ENCODE results near the gene EREG.

Gene EREG

DNA sequence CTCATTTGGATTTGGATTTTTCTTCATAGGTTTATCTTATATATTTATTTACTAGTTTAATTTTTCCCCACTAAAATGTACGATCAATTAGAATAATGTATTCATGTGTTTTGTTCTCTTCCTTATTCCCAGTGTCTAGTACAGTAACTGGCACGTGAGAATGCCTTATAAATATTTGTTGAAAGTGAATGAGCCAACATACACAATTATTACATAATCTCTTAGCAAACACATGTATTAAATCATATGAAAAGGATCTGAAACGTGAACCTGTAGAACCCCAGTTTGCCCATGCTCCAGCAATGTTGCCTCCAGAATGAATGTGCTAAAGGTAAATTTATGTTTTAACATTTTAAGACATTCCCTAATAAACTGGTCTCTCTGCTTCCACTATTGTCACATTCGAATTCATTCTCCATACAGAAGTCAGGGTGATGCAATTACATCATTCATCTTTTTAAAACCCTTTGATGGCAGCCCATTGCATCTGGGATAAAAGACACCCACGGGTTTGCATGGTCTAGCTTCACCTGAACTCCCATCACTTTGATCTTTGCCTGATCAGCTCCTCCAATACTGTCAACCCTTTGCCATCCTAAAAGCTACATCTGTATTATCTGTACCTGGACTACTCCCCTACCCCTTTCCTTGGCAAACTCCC is 49.3 kb downstream of the EREG start:
- Mint-ChIP-seq H3K36me3 (ENCODE audit: low read depth) (no peaks in the 10 kb centered on the region), H3K27ac (no peak overlapping the region), H3K27me3 (peaks cover 8% of the 10 kb centered on the region), H3K4me1 (ENCODE audit: low read depth) (no peaks in the 10 kb centered on the region), H3K4me3 (no peak overlapping the region), H3K9me3 (no peaks in the 10 kb centered on the region)

DNA sequence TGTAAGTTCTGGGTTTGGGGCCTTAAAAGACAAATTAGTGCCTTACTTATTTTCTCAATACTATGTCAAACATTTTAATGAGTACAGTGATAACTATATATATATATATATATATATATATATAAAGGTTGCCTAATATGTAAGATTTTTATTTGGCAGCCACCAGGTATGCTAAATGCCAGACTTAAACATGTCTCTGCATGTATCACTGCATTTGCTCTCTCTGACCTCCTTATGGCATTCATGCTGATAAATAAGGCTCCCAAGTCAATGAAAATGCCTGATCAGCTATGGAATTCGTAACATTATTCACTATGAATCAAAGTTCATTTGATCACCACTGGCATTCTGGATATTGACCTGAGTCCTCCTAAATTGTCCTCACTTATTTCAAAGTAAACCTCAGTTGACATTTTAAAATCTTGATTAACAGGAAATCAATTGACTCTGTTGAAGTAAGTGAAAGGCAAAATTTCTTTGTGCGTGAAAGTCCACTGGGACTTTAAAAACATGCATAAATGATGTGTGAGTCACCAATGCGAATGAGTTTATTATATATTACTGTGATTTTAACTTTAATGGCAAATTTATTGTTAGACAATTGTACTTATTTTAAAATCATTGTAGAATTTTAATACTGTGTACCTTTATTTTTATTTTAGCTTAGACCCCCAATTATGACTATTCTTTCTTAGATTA is 50.8 kb downstream of the EREG start:
- Mint-ChIP-seq H3K27me3 (peaks cover 8% of the 10 kb centered on the region), H3K36me3 (ENCODE audit: low read depth) (no peaks in the 10 kb centered on the region), H3K27ac (no peak overlapping the region), H3K4me1 (ENCODE audit: low read depth) (no peaks in the 10 kb centered on the region), H3K9me3 (no peaks in the 10 kb centered on the region), H3K4me3 (no peak overlapping the region)

DNA sequence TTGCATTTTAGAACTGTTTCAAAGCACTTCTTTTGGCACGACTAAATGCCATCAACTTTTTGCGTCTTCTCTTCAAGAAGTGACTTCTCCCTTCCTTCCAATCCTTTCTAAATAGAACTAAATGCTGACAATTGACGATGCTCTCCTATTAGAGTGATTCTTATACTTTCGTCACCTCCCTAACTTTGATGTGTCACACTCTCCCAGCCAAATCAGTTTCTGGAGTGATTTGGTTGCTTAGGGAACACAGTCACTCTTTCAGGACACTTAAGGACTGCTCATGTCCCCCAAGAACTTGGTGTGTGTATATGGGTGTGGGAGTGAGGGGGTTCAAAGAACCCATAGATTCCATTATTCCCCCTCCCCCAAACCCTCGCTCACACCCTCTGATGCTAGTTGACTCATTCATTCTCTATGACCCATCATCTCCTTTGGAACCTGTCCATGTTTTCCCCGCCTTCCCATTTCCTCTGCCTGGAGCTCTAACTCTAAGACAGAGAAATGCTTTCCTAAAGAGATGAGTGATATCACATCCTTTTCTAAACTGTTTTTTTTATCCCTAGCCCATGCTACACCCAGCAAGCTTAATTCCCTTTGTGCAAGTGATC is 53.2 kb downstream of the EREG start:
- H3K9me3 Mint-ChIP-seq = no peaks in the 10 kb centered on the region
- no peaks in the 10 kb centered on the region for H3K4me1 Mint-ChIP-seq (ENCODE audit: low read depth)
- no peak overlapping the region for H3K4me3 Mint-ChIP-seq
- no peaks in the 10 kb centered on the region for H3K36me3 Mint-ChIP-seq (ENCODE audit: low read depth)
- H3K27ac Mint-ChIP-seq = no peak overlapping the region
- peaks cover 8% of the 10 kb centered on the region for H3K27me3 Mint-ChIP-seq

DNA sequence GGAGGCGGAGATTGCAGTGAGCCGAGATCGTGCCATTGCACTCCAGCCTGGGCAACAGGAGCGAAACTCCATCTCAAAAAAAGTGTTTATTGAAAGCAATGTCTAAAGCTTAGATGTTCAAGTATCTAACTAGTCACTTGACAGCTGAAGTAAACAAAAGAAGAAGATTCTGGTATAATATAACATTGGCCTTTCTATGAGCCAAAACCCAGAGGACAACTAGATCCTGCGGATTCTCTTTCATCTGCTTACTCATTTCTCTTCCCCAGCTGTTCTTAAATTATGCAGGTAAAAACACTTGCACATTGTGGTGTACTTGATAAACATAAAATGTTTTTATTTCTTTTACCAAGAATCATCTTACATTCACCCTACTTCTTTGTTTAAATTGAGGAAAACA is 55.9 kb downstream of the EREG start:
- no peak overlapping the region for H3K27ac Mint-ChIP-seq
- no peak overlapping the region for H3K4me3 Mint-ChIP-seq
- H3K36me3 Mint-ChIP-seq (ENCODE audit: low read depth) = no peaks in the 10 kb centered on the region
- H3K9me3 Mint-ChIP-seq = no peaks in the 10 kb centered on the region
- no peaks in the 10 kb centered on the region for H3K4me1 Mint-ChIP-seq (ENCODE audit: low read depth)
- peaks cover 4% of the 10 kb centered on the region for H3K27me3 Mint-ChIP-seq

DNA sequence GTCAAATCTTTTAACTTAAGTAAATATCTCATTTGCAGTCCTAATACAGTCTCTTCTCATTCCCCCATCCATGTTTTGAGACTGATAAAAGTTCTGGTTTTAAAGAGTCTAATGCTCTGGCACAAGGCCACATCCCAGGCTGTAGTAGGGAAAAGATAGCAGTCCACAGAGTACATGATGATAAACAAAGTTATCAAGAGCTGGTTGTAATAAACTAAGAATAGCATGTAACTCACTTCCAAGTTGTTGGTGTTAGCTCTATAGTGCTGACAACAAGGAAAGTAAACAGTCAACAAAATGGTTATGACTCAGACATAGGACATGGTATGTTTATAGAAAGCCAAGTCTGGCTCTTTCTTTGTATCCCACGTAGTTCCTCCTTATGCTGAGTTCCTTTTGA is 58.2 kb downstream of the EREG start:
- Mint-ChIP-seq H3K27ac (no peak overlapping the region), H3K4me3 (no peak overlapping the region), H3K27me3 (no peaks in the 10 kb centered on the region), H3K36me3 (ENCODE audit: low read depth) (no peaks in the 10 kb centered on the region), H3K9me3 (no peaks in the 10 kb centered on the region), H3K4me1 (ENCODE audit: low read depth) (no peaks in the 10 kb centered on the region)

DNA sequence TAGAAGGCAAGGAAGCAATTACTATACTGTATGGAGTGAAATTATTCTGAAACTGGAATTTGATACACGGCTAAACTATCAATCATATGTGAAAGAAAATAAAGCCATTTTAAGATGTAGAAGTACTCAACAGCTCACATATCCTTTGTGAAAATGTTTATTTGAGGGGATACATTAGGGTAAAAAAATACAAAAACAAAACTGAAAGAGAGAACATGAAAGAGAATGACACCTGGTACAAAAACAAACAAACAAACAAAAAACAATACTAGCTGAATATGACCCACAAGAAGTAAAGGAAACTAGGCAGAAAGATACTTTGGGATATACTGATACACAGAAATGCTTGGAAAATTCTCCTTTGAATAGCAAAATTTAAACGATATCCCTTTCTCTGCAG is 59.2 kb downstream of the EREG start:
- H3K27me3 Mint-ChIP-seq = no peaks in the 10 kb centered on the region
- no peaks in the 10 kb centered on the region for H3K4me1 Mint-ChIP-seq (ENCODE audit: low read depth)
- H3K9me3 Mint-ChIP-seq = no peaks in the 10 kb centered on the region
- no peaks in the 10 kb centered on the region for H3K36me3 Mint-ChIP-seq (ENCODE audit: low read depth)
- H3K4me3 Mint-ChIP-seq = no peak overlapping the region
- H3K27ac Mint-ChIP-seq = no peak overlapping the region

DNA sequence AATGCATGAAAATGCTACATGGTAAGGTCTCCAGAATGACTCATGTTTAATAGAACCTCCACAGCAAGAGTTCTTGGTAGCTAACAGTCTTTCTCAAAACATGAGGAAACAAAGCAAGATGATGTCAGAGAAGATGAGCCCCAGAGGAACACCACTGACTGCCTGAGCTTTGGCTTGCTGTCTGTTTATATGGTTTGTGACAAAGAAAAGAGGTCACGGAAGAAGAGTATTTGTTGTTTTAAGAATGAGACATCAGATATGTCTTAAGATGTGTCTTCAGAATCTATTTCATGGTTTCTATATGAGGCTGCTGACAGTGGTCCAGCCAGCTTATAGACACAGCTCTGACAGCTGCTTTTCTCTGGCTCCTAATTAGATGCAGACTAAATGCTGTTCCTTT is 61.2 kb downstream of the EREG start:
- Mint-ChIP-seq H3K36me3 (ENCODE audit: low read depth) (no peaks in the 10 kb centered on the region), H3K4me1 (ENCODE audit: low read depth) (no peaks in the 10 kb centered on the region), H3K27me3 (no peaks in the 10 kb centered on the region), H3K27ac (no peak overlapping the region), H3K9me3 (no peaks in the 10 kb centered on the region), H3K4me3 (no peak overlapping the region)

DNA sequence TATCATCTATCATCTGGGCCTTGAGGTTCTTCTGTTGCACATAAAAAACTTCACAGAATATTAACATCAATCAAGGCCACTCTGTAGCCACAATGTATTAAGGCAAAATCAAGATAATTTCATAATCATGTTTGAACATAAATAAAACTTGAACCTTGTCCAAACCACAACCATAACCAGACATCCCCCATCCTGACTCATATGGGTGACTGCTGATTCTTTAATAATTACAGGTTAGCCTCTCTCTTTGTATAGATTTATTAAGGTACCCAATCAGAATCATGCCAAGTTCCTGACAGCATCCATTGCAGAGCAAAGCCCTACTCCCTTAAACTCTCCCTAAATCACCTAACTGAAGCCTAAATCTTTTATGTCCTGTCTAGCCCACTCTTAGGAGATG is 63.3 kb downstream of the EREG start:
- Mint-ChIP-seq H3K36me3 (ENCODE audit: low read depth) (no peaks in the 10 kb centered on the region), H3K27ac (no peak overlapping the region), H3K9me3 (no peaks in the 10 kb centered on the region), H3K4me1 (ENCODE audit: low read depth) (no peaks in the 10 kb centered on the region), H3K4me3 (no peak overlapping the region), H3K27me3 (no peaks in the 10 kb centered on the region)

DNA sequence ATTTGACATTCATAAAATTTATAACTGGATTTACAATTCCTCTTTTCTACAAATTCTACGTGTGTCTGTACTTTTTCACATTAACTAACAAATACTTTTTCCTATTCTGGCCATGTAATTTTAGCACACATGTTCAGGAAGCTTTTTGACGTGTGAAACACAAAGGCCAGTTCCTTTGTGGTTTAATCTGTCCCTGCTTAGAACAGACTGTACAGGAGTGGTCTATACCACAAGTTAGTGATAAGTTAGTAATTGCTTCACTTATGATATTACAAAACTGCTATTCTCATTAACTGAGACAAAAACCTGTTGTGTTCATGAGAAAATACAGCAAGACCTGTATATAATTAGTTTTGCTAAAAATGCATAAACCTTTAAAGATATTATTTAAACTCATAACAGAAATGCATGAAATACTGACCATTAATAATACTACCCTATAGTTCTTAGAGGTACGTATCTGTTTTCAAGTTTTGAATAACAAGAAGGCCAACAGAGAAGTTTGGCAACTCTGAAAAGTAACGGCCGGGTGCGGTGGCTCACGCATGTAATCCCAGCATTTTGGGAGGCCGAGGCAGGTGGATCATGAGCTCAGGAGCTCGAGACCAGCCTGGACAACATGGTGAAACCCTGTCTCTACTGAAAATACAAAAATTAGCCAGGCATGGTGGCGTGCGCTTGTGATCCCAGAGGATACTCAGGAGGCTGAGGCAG is 66.3 kb downstream of the EREG start:
- Mint-ChIP-seq H3K4me3 (no peak overlapping the region), H3K4me1 (ENCODE audit: low read depth) (no peaks in the 10 kb centered on the region), H3K36me3 (ENCODE audit: low read depth) (no peaks in the 10 kb centered on the region), H3K9me3 (no peaks in the 10 kb centered on the region), H3K27me3 (no peaks in the 10 kb centered on the region), H3K27ac (no peak overlapping the region)

DNA sequence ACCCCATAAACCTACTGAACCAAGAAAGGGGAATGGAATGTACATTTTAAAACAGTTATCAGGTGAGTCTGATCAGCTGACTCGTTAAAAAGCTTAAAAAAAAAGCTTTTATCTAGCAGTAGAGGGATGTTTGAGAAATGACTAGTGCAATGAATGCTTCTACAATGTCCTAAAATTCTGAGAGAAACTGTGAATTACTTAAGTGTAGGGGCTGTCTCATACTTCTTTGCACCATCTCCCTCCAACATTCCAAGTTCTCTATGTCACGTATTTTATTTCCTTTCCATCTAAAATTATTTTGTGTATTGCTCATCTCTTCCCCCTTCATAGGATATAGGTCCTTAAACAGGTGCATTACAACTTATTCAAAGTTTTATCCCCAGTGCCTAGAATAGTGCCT is 68.1 kb downstream of the EREG start:
- Mint-ChIP-seq H3K9me3 (no peaks in the 10 kb centered on the region), H3K36me3 (ENCODE audit: low read depth) (no peaks in the 10 kb centered on the region), H3K27ac (no peak overlapping the region), H3K27me3 (no peaks in the 10 kb centered on the region), H3K4me3 (no peak overlapping the region), H3K4me1 (ENCODE audit: low read depth) (no peaks in the 10 kb centered on the region)

DNA sequence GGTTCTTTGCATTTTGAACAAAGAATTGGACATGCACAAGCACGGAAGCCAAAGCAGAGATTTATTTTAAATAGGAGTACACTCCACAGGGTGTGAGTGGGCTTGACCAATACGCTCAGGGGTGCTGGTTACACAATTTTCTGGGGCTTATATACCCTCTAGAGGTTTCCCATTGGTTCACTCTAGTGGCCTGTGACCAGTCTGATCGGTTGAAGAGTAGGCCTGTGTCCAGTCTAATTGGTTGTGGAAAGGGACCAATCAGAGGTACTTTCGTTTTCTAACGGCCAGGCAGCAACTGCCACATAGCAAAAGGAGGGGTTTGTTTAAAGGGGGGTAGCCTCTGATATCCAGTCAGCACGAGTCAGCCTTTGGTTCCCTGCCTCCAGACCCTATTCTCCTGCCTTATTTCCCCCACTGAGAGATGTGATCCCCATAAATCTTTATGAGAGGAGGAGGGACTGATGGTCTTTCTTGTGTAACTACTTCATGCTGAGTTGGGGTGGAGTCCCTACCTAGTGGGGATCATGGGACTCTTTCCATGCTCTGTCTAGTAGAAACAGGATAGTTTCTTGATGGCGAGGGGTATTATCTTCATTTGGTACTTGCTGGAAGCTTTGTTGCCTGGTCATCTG is 68.7 kb downstream of the EREG start:
- no peak overlapping the region for H3K27ac Mint-ChIP-seq
- no peak overlapping the region for H3K4me3 Mint-ChIP-seq
- no peaks in the 10 kb centered on the region for H3K4me1 Mint-ChIP-seq (ENCODE audit: low read depth)
- H3K9me3 Mint-ChIP-seq = no peaks in the 10 kb centered on the region
- no peaks in the 10 kb centered on the region for H3K36me3 Mint-ChIP-seq (ENCODE audit: low read depth)
- H3K27me3 Mint-ChIP-seq = no peaks in the 10 kb centered on the region

DNA sequence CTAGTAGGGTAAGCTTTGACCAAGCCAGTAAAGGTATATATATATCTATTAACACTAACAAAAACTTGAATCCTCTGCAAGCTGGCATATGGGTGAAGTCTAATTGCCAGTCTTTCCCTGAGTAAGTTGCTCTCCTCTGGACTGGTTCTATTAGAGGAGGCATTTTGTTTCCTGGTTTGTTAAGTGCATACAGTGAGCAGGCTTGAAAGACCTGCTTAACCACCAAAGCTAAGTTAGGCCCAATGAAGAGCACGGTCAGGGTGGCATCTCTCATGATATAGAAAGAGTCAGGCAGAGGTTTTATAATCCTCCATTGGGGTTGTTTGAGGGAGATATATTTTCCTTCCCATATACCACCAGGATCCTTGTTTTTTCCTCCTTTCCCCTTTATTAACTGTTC is 70.4 kb downstream of the EREG start:
- H3K27ac Mint-ChIP-seq = no peak overlapping the region
- H3K27me3 Mint-ChIP-seq = no peaks in the 10 kb centered on the region
- no peaks in the 10 kb centered on the region for H3K9me3 Mint-ChIP-seq
- no peak overlapping the region for H3K4me3 Mint-ChIP-seq
- no peaks in the 10 kb centered on the region for H3K36me3 Mint-ChIP-seq (ENCODE audit: low read depth)
- no peaks in the 10 kb centered on the region for H3K4me1 Mint-ChIP-seq (ENCODE audit: low read depth)

DNA sequence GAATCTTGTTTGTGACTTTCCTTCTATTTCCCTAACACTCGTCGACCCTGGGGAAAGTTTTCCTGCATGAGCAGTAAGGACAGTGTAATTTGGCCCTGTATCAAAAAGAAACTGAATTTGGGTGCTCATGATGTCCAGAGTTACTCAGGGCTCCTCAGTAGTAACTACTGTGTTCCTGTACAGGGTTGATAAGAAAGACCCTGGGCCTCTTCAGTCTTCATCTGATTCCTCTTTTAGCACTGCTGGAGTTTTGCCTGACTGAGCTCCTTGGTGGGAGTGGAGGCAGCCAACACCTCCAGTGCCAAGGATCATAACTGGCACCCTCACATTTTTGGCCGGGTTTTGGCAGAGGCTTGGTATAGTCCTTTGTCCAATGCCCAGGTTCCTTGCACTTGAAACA is 72.9 kb downstream of the EREG start:
- Mint-ChIP-seq H3K27ac (no peak overlapping the region), H3K27me3 (no peaks in the 10 kb centered on the region), H3K4me1 (ENCODE audit: low read depth) (no peaks in the 10 kb centered on the region), H3K9me3 (no peaks in the 10 kb centered on the region), H3K36me3 (ENCODE audit: low read depth) (no peaks in the 10 kb centered on the region), H3K4me3 (no peak overlapping the region)

All from stimulated activated naive CD8-positive, alpha-beta T cell treated with anti-CD3 and anti-CD28 coated beads, Interleukin-15, Interleukin-2, amounts not matched to agents 100 ng/mL and 50 ng/mL, for 24 hours (primary cell).